HT-29 (cell line): ENCODE measurements around the gene SDK1. TPM values are rescaled to one million over a fixed set of nuclear protein-coding genes. Genes with fewer than 3 reads are reported as not detected.

Source experiments
- DNase-seq: peaks from one replicate; pipeline ENCODE4 v3.0.0-alpha.2; 2015; ENCODE audit warnings: low spot score
- total RNA-seq: library from RNA; depleted of rRNA; stranded (reverse); fragments of >200 nt; shearing (Covaris generic); gene quantifications from 2 replicates; pipeline ENCODE4 v1.2.3, GENCODE V29; 2014; rRNA removed

Gene SDK1, protein sequence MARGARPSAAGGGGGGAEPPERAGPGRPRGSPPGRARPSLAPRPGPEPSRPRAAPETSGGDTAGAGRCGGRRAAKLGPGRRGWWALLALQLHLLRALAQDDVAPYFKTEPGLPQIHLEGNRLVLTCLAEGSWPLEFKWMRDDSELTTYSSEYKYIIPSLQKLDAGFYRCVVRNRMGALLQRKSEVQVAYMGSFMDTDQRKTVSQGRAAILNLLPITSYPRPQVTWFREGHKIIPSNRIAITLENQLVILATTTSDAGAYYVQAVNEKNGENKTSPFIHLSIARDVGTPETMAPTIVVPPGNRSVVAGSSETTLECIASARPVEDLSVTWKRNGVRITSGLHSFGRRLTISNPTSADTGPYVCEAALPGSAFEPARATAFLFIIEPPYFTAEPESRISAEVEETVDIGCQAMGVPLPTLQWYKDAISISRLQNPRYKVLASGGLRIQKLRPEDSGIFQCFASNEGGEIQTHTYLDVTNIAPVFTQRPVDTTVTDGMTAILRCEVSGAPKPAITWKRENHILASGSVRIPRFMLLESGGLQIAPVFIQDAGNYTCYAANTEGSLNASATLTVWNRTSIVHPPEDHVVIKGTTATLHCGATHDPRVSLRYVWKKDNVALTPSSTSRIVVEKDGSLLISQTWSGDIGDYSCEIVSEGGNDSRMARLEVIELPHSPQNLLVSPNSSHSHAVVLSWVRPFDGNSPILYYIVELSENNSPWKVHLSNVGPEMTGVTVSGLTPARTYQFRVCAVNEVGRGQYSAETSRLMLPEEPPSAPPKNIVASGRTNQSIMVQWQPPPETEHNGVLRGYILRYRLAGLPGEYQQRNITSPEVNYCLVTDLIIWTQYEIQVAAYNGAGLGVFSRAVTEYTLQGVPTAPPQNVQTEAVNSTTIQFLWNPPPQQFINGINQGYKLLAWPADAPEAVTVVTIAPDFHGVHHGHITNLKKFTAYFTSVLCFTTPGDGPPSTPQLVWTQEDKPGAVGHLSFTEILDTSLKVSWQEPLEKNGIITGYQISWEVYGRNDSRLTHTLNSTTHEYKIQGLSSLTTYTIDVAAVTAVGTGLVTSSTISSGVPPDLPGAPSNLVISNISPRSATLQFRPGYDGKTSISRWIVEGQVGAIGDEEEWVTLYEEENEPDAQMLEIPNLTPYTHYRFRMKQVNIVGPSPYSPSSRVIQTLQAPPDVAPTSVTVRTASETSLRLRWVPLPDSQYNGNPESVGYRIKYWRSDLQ (N-terminal part only)
- total RNA-seq, result not detected in 2 replicates

DNA sequence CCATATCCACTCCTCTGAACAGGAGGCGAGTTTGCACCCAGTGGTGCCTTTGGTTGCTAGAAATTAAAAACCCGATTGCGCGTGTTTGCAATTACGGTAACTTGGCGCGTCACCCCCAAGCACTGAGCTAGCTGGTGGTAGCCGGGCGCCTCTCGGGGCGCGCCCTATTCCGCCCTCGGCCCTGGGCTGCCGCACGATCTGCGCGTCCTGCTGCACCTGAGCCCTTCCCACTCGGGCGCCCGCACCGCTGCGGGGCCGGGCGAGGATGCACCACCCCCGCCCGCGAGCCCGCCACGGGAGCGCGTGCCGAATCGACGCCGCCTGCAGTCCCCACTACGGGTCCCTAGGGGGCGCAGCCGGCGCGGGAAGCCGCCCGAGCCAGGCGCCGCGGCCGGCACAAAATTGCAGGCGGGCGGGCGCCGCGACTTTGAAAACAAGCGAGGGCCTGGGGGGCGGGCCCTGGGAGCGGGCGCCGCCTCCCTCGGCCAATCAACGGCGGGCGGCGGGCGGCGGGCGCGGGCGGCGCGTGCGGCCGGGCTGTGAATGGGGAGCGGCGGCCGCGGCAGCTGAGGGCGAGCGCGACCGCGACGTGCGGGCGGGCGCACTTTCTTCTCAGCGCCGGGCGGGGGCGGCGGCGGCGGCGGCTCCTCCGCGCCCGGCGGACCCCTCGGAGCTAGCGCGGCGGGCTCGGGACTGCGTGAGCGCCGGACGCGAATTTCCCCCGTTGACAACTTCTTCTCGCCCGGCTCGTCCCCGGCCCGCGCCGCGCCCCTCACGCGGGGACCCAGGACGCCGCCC lies at the start of gene SDK1:
TSS of gene SDK1 (plus strand) at position 602 of the 798 bp plus-strand sequence. CDS start 335 bp downstream, outside the sequence.
- DNase-seq, result no peak

DNA sequence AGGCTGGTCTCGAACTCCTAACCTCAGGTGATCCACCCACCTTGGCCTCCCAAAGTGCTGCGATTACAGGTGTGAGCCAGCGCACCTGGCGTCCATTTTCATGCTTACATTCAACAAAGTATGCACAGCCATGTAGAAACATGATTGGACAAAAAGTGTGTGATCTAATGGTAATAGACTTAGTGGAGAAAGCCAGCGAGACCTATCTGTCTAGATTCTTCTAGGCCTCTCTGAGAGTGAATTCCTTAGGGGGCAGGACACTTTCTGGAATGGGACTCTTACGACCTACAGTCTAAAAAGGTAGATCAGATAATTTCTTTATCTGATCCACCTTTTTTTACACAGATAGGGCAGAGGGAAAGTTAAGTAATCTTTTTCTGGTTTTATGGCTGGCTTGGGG lies 46.3 kb upstream of the SDK1 start:
- no peak for DNase-seq

DNA sequence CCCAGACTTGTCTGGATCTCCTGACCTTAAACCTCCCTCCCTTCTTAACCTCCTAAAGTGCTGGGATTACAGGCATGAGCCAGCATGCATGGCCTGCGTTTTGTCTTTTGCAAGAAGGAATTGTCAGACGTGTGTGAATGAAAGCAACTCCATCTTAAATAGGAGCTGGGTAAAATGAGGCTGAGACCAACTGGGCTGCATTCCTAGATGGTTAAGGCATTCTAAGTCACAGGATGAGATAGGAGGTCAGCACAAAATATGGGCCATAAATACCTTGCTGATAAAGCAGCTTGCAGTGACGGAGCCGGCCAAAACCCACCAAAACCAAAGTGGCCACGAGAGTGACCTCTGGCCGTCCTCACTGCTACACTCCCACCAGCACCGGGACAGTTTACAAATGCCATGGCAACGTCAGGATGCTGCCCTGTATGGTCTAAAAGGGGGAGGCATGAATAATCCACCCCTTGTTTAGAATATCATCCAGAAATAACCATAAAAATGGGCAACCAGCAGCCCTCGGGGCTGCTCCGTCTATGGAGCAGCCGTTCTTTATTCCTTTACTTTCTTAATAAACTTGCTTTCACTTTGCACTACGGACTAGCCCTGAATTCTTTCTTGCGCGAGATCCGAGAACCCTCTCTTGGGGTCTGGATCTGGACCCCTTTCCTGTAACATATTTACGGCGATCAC lies 41.2 kb upstream of the SDK1 start:
- DNase-seq, result no peak

DNA sequence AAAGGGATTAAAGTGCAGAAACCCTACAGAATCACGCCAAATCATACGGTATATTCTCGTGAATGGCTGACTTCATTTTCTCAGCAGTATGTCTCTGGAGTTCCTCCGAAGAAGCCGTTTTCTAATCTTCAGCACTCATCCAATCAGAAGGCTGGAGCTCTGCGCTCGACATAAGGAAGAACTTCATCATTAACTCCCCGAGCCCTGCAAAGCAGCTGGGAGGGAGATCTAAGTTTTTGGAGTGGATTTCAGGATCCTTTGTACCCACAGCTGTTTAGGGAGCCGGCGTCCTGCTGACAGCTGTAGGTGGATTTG lies 40.7 kb upstream of the SDK1 start:
- no peak for DNase-seq

DNA sequence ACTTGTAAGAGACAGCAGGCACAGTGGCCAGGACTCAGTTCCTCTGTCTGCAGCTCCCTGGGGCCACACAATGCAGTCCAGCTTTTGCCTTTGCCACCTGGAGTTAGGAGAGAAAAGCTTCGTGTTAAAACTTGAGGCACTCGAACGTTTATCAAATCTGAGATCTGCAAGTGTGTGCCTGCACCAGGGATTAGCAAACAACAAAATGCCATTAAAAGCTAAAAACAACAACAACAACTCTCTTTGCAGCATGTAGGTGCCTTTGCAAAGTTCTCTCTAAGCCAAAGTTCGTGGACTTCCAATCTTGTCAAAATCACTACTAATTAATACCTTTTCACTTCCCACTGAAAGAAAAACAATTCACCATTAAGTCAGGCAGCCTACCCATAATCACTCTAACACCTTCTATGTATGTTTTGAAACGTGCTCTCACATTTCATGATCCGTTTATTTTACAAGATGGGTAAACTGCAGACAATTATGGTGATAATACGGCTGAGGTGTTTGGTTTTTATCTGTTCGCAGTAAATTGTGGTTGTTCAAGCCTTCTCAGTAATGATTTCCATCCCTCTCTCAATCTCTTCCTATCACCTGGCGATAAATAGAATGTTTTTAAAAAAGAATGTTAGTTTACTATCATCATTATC lies 36.2 kb upstream of the SDK1 start:
- no peak for DNase-seq

DNA sequence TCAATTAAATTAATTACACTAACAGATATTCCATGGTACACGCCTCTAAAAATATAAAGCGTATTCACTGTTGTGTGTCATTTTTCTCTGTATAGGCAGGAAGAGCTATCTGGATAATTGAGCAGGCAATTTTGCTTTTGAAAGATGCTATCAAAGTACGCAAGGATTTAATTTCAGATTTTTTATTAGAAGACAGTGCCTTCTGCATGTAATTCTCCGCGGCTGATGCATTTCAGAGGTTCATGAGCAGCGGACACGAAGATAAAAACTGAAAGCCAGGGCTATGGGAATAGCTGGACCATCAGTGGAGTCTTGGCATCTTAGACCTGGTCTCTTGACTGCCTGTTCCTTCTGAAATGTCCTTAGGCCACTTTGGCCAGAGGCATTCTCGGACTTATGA lies 35.7 kb upstream of the SDK1 start:
- DNase-seq, result no peak

DNA sequence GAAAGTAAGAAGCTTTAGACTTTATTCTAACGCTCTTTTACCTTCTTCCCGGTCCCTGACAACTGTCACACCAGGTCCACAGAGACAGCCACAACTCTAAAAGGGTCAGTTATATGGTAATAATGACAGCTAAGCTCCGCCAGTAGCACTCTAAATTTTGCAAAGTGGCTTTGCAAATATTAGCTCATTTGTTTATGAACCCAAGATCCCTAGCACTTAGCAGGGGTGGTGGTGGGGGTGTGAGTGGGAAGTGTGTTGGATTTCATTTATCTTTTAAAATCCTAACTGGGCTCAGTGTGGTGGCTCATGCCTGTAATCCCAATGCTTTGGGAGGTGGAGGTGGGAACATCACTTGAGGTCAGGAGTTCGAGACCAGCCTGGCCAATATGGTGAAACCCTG lies 34.8 kb upstream of the SDK1 start:
- DNase-seq, result no peak

DNA sequence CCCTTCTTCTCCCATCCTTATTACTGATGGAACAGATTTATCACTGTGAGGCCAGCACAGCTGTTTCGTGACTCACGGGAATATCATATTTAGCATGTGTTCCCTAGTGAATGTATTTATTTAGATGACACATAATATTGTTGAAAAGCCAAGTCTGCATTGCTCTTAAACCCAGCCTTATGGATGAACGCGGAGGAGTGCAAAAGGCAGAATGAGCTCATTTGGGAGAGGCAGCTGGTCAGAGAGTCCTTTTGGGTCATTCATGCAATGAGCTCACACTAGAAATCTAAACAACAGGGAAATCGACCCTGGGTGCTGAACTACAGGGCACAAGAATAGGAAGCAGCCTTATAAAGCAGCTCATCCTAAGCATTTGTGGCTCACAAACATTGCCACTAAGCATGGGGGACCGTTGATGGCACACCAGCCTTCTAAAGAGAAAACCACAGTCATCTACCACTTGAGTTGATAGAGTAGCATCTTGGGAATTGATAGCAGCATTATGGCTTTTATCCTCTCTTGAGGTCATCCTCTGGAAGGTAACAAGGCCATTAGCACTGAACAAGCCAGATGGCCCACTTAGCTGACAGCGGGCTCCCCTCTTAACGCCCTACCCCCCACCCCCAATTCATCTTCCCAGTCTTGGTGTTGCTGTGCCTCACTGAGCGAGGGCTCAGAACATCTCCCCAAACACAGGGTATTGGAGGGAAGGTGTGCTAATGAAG lies 32.9 kb upstream of the SDK1 start:
- DNase-seq, result no peak

DNA sequence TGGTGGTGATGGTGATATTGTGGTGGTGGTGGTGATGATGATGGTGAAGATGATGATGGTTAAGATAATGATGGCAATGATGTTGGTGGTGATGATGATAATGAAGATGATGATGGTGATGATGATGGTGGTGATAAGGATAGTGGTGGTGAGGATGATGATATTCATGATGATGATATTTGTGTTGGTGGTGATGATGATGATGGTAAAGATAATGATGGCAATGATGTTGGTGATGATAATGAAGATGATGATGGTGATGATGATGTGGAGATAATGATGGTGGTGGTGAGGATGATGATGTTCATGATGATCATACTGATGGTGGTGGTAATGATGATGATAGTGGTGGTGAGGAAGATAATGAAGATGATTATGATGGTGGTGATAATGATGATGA lies 30.7 kb upstream of the SDK1 start:
- DNase-seq, result no peak

DNA sequence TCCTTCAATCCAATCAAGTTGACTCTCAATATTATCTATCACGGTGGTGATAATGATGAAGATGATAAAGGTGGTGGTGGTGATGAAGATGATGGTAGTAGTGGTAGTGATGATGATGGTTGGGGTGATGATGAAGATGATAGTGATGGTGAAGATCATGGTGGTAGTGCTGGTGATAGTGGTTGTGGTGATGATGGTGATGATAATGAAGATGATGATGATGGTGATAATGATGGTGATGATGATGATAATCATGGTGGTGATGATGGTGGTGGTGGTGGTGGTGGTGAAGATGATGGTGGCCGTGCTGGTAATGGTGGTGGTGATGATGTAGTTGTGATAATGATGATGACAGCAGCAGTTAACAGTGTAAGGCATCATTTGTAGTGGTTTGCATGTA lies 29.8 kb upstream of the SDK1 start:
- no peak for DNase-seq

DNA sequence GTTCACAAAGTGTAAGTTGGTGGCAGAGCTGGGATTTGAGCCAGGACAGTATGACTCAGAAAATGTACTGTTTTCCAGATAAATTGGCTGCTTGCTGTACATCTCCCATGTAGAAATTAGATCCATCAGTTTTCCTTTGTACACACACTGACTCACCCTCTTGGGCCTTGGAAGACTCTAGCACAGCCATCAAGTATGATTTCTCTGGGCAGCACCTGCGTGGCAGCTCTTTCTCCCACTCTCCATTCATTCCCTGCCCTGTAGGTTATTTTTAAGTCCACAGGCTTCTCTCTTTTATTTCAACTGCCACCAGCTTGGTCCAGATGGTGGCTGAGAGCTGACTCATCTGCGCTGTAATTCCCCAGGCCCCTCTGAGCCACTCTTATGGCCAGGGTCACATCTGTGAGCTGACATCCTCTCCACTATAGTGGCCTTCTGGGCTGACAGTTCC lies 28.3 kb upstream of the SDK1 start:
- no peak for DNase-seq

DNA sequence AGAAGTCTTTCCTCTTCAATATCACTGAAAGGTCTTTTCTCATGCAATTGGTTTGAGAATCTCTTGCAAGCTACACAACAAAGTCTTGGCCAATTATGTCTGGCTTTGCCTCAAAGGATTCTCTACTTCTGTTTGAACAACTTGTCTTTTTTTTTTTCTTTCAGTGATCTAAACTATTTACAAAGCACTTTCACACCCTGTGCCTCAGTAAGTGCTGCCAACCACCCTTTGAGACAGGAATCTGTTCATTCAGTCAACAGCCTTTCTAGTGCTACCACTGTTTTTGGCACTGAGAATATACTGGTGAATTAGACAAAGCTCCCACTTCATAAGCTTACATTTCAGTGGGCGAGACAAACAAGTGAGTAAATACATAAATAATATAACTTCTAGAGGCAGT lies 26.9 kb upstream of the SDK1 start:
- no peak for DNase-seq

DNA sequence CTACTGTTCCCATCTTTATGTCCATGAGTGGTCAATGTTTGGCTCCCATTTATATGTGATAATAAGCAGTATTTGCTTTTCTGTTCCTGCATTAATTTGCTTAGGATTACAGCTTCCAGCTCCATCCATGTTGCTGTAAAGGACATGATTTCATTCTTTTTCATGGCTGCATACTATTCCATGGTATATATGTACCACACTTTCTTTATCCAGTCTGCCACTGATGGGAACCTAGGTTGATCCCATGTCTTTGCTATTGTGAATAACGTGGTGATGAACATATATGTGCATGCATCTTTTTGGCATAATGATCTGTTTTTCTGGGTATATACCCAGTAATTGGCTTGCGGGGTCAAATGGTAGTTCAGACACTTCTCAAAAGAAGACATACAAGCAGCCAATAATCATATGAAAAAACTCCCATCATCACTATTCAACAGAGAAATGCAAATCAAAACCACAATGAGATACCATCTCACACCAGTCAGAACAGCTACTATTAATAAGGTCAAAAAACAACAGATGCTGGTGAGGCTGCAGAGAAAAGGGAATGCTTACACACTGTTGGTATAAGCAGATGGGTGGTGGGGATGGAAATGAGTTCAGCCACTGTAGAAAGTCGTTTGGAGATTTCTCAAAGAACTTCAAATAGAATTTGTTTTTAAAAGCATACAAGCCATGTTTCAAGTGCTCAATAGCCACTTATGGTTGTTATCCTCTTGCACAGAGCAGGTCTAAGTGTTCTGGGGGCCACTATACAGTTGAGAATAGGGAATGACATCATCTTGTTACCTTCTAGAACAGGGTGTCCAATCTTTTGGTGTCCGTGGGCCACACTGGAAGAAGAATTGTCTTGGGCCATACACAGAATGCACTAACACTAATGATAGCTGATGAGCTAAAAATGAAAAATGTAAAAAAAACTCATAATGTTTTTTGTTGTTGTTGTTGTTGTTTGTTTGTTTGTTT lies 23.2 kb upstream of the SDK1 start:
- DNase-seq, result no peak

DNA sequence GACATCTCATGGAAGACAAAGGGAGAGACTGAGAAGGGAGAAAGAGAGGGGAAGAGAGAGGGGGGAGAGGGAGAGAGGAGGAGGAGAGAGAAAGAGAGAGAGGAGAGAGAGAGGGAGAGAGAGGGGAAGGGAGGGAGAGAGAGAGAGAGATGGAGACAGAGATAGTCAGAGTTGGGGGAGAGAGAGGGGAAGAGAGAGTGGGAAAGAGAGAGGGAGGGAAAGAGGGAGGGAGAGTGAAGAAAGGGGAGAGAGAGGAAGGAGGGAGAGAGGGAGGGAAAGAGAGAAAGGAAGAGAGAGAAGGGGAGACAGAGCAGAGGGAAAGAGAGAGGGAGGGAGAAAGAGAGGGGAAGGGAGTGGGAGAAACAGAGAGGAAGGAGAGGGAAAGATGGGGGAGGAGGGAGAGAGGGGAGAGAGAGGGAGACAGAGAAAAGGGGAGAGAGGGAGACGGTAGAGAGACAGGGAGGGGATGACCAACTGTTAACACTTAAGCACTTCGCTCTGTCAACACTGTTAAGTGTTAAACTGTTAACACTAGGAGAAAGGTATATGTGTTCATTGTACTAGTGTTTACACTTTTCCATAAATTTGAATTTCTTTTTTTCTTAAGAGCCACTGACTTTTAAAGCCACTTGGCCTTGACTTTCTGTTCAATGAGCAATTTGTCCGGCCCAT lies 21.8 kb upstream of the SDK1 start:
- no peak for DNase-seq

DNA sequence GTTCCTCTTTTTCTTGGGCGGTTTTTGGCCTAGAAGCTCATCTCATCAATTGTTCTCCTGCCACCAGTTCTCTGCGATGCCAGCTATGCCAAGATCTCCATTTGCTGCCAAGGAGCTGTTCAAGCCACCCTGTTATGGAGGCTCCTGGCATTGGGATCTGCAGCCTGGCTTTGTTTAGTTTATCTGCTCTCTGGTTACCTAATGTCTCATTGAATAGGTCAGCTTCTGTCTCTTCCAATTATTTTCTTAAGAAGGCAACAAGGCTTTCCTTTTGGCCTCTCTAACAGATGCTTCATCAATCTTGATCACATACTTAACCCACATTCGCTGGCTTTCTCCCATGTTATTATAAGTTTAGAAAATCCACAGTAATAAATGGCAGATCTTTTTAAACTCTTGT lies 20.6 kb upstream of the SDK1 start:
- DNase-seq, result no peak

DNA sequence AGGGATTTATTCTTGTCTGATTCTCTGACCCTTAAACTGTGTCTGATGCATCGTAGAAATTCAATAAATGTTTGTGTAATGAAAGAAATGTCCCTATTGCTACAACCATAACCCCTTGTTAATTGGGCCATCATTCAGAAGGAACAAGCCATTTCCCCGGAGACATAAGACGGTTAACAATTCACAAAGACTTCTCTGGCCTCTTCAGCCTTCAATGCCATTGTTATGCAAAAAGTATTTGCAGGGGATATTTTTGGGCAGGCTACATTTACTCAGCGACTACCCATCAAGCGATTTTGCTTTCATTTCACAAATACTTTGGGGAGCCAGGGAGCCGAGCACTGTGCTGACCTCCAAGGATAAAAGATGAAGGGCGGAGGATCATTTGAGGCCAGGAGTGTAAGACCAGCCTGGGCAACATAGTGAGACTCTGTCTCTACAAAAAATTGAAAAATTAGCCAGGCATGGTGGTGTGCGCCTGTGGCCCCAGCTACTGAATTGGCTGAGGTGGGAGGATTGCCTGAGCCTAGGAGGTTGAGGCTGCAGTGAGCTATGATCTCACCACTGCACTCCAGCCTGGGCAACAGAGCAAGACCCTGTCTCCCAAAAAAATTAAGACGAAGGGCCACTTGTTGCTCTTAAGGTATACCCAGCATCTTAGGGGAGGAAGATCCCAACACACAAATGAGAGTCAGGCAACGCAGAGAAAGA lies 20.0 kb upstream of the SDK1 start:
- no peak for DNase-seq

DNA sequence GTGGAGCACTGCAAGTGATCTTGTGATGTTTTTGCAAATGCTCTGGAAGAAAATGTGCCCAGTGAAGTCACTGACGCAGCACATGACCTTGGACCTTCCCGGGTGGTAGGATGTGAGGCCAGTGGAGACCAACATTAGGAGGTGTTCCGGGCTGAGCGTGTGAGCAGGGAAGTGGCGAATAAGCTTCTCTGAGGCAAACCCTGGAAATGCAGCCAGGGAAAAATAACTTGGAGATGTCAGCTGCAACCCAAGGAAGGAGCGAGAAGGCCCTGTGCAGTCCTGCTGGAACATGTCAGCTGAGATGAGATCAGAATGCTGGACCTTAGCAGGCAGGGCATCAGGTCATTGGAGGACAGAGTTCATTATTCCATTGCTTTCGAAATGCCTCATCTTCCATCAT lies 18.6 kb upstream of the SDK1 start:
- no peak for DNase-seq
